HG03135 (cell line): ENCODE results near the gene LRRC61.

ENCODE experiments used
- ATAC-seq: cut with Tn5 transposase; IDR thresholded peaks from one replicate; pipeline ENCODE4 v1.9.1; 2021; ENCODE audit warnings: mild to moderate bottlenecking, moderate library complexity; ENCODE audit not compliant: unreplicated experiment

The LRRC61 gene

GRCh38 chr7:150329331-150330120, 6.4 kb downstream of the LRRC61 start:
- no peak for ATAC-seq

DNA sequence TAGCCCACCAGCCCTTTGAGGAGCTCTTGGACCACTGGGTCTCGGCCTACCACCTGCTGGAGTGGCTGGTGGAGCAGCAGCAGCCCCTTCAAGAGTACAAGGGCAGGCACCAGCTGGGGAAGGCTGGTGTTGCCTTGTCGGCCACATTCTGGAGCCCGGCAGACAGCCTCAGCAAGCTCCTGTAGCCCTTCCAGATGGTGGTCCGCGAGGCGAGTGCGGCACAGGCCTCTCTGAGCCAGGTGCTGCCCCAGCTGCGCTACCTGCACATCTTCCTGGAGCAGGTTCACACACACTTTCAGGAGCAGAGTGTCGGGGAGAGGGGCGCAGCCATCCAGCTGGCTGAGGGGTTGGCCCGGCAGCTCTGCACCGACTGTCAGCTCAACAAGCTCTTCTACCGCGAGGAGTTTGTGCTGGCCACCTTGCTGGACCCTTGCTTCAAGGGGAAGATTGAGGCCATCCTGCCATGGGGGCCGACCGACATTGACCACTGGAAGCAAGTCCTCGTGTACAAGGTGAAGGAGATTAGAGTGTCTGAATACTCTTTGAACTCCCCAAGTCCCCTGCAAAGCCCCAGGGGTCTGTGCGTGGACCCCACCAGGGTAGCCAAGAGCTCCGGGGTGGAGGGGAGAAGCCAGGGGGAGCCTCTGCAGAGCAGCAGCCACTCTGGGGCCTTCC, 7.2 kb downstream of the LRRC61 start:
- ATAC-seq, result no peak

DNA sequence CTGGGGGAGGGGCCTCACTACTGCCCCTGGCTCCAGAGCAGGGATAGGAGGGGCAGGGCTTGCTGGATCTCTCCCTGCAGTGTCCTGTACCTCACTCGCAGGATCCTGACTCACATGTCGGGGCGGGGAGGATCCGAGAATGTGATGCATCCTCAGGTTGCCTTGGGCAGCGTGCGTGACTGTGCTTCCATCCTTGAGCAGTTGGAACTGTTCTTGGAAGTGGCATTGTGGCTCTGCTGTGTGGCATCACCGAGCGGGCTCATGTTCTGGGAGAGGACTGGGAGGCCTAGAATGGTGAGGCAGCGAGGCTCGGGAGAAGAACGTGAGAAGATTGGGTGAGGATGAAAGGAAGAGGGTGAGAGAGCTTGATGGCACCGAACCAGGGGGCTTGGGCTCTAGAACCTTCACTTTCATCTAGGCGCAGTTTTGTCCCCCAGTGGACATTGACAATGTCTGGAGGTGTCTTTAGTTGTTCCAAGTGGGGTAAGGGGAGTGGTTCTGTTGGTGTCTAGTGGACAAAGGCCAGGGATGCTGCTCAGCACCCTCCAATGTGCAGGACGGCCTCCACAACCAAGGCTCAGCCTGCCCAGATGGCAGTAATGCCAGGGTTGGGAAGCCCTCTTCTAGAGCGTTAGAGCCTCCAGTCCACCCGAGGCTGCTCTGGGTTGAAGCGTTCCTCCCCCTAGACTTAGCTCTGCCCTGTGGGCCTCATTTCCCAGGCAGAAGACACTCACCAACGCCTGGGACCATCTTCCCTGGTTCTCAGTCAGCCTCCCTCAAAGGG, 9.9 kb downstream of the LRRC61 start:
- no peak for ATAC-seq

- no peak for ATAC-seq
Measured at GRCh38 chr7:150333659-150334058, 10.5 kb downstream of the LRRC61 start.

- ATAC-seq, result no peak
Measured at GRCh38 chr7:150334108-150334507, 11.0 kb downstream of the LRRC61 start.

- no peak for ATAC-seq
Measured at GRCh38 chr7:150335108-150335773, 12.1 kb downstream of the LRRC61 start.

GRCh38 chr7:150335774-150336112, 12.6 kb downstream of the LRRC61 start:
- no peak for ATAC-seq

- ATAC-seq, result no peak
Measured at GRCh38 chr7:150336746-150337145, 13.6 kb downstream of the LRRC61 start.

- ATAC-seq, result no peak
Measured at GRCh38 chr7:150337179-150337578, 14.0 kb downstream of the LRRC61 start.

DNA sequence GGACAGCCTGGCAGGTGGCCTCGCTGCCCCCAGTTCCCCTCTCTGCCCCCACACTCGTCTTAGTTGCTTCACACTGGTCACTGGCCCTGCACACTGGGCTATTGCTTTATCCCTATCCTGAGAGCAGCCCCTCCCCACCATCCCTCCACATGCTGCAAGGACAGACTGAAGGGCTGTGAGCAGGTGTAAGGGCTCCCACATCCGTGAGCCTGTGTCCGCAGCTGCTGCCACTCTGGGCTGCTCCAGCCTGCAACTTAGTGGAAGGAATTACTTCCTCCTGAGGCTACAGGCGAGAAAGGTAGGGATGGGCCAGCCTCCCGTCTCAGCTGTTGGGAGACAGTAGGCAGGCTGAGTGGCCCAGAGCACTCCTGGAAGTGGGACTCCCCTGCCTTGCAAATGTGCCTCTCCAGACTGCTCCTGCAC, 14.5 kb downstream of the LRRC61 start:
- ATAC-seq, result no peak

- no peak for ATAC-seq
Measured at GRCh38 chr7:150338166-150338829, 15.1 kb downstream of the LRRC61 start.

DNA sequence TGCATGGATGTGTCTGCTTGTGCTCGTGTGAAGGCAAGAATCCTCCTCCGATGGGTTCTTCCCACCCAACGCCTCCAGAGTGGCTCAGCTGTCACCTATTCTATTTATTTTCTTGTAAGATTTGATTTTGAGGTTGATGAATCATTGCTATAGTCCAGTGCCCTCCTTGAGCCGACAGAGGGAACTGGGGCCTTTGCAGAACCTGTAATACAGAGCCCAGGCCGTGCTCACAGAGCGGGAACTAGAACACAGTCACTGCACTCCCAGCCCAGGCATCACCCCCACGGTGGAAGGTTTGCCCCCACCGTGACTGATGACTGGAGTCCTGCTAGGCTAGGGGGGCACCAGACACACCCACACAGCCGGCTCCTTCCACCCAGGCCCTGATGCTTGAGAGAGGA, 16.3 kb downstream of the LRRC61 start:
- ATAC-seq, result no peak

DNA sequence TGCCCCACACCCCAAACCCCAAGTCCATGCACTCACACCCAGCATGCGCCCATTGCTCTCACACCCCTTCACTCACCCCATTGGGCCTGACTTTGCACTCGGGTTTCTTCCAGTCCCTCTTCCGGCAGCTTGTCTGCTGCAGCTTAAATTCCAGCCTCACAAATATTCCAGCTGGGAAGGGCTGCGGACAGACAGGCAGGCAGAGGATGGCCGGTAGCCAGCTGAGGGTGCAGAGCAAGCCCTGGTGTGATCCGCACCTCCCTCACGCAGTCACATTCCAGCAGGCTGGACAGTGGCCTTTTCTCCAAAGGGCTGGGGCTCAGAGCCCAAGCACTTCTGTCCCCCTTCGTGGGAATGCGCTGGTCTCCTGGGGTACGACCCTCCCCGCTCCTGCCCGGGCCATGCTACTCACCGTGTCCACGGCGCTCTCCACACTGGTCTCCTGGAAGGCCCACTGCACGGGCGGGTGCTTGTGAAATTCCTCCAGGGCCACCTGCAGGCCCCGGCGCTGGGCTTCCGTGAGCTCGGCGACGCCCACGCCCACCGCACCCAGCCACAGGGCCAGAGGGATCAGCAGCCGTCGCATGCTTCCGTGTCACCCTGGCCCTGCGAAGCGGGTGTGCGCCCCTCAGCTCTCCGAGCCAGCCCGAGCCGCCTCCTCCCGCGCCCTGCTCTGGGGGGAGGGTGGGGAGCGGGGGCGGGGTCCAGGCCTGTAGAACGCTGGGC, 17.0 kb downstream of the LRRC61 start:
- ATAC-seq, result no peak

GRCh38 chr7:150340875-150341262, 17.7 kb downstream of the LRRC61 start:
- ATAC-seq, result no peak

- no peak for ATAC-seq
Measured at GRCh38 chr7:150341263-150342120, 18.3 kb downstream of the LRRC61 start, which contains the start of gene RARRES2. TSS of gene RARRES2 (minus strand) at chr7:150341629. CDS start at chr7:150340609, 1,020 bp downstream.

DNA sequence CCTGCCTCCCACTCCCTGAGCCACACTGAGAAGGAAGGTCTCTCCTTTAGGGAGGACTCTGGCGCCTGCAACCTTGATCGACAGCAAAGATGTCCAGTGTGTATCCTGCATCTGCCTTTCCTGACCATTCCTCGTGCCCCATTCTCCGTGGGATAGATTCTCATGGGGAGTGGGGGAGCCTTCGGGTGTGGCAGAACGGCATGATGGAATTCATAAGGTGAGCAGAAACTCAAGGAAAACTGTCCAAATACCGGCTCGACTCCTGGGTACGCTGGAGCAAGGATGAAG, 18.9 kb downstream of the LRRC61 start:
- ATAC-seq, result no peak

DNA sequence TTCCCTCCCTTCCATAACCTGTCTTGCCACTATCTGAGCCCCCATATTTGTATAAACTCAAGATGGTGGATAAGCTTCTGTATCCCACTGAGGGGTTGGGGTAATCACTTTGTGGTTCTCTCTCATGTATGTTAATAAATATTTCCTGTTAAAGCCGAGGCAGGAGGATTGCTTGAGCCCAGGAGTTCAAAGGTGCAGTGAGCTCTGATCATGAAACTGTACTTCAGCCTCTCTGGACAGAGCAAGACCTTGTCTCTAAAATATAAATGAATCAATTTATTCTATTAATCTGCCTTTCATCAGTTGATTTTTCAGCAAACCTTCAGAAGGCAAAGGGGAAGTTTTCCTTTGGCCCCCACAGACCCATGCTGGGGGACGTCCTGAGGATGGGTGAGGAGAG, 20.1 kb downstream of the LRRC61 start:
- ATAC-seq, result no peak

GRCh38 chr7:150344299-150344698, 21.1 kb downstream of the LRRC61 start:
- no peak for ATAC-seq

- no peak for ATAC-seq
Measured at GRCh38 chr7:150345012-150345411, 21.9 kb downstream of the LRRC61 start.
